ENCODE data around the gene CD19.
"Not testable (repeated sequence)": the region's sequence is repeated elsewhere in the genome, so short reads cannot be mapped to it uniquely, and the experiment has no call there.

The CD19 gene

DNA sequence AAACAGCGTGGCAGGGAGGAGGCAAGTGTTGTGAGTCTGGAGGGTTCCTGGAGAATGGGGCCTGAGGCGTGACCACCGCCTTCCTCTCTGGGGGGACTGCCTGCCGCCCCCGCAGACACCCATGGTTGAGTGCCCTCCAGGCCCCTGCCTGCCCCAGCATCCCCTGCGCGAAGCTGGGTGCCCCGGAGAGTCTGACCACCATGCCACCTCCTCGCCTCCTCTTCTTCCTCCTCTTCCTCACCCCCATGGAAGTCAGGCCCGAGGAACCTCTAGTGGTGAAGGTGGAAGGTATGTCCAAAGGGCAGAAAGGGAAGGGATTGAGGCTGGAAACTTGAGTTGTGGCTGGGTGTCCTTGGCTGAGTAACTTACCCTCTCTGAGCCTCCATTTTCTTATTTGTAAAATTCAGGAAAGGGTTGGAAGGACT lies at the start of gene CD19:
Gene CD19, plus strand, starts transcription at position 171 of the 425 bp plus-strand sequence. Its CDS starts 30 bp downstream, at position 201.
- no peak for DNase-seq (ENCODE audit: low spot score)

DNA sequence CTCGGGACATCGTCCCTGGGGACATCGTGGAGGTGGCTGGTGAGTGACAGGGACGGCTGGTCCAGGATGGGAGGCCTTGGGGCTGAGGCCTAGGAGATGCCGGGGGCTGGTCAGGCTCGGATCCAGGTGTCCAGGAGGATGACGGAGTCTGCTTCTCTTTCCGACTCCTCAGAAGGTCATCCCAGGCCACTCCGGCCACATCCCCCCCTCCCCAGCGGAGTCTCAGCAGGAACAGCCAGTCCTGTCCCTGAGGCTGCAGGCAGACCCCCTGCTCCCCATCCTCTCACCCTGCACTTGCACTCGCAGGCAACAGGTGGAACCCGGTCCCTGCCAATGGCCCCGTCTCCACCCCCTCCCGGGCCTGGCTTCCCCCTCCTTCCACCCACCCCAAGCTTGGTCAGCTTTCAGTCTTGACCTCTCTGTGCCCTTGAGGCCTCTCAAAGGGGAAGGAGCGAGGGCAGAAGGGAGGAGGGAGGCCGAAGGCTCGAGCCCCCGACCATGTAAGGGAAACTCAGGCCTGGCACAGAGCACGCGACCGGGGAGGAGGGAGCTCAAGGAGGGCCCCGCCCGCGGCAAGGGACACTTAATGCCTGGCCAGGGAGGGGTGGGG lies 49.1 kb upstream of the CD19 start:
- no peak for DNase-seq (ENCODE audit: low spot score)

DNA sequence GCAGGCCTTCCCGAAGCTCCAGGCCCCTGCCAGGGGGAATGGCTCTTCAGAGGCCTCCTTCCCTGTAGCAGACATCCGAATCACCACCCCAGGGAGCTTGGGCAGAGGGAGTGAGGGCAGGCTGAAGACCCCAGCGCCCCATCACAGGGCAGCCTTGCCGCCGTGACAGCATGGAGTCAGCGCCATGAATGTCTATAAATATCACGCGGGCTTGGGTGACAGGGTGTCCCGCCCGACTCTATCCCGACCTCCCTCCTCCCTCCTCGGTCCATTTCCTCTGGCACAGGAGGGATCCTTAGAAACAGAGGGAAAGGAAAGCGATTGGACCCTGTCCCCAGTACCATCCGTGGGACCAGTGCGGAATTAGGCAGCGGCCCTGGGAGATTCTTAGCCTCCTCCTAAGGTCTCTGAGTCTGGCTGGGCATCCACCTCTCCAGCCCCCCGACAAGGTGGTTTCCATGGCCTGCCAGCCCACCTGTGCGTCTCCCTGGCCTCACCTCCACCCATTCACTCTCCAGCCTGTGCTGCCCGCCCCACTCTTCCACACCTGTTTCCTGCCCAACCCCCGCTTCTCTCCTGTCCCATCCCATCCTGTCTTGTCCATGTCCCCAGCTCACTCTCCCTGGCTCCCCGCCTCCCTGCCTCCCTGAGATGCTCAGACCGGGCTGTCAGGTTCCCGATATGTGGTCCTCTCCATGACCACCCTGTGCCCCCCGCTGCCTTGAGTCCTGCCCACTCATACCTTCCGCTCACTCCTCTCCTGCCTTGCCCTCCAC lies 48.4 kb upstream of the CD19 start:
- DNase-seq (ENCODE audit: low spot score) = no peak

DNA sequence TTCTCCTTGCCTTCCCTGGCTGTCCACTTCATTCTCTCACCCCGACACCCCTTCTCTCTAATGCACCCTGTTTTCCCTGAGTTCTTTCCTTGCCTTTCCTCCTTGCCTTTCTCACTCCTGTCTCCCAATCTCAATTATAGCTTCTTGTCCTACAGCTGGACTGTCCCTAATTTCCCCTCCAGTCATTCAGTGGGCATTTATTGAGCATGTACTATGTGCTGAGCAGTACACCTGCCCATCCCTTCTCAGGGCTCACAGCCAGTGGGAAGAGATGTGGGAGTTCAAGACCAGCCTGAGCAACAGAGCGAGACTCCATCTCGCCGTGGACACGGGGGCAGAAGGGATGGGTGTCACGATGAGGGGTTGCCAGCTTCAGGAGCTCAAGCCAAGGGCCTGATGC lies 47.7 kb upstream of the CD19 start:
- DNase-seq (ENCODE audit: low spot score) = no peak

DNA sequence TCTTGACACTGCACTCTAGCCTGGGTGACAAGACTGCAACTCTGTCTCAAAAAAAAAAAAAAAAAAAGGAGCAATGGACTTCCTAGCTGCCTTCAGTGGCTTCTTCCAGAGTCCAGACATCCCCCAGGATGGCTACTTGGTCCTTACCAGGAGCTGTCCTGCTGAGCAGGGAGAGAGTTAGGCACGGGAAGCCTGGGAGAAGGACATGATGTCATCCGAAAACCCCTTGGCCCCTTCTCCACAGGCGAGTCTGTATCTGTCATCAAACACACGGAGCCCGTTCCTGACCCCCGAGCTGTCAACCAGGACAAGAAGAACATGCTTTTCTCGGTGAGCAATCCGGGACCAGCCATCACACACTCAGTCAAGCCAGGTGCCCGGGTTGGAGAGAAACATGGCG lies 44.8 kb upstream of the CD19 start:
- no peak for DNase-seq (ENCODE audit: low spot score)

DNA sequence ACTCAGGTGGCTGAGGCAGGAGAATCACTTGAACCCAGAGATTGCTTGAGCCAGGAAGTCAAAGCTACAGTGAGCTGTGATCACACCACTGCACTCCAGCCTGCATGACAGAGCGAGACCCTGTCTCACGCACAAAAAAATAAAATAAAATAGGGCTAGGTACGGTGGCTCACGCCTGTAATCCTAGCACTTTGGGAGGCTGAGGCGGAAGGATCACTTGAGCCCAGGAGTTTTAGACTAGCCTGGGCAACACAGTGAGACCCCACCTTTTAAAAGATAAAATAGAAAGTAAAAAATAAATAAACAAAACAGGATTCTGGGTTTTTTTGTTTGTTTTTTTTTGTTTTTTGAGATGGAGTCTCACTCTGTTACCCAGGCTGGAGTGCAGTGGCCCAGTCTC lies 41.4 kb upstream of the CD19 start:
- DNase-seq (ENCODE audit: low spot score) = not testable (repeated sequence)

DNA sequence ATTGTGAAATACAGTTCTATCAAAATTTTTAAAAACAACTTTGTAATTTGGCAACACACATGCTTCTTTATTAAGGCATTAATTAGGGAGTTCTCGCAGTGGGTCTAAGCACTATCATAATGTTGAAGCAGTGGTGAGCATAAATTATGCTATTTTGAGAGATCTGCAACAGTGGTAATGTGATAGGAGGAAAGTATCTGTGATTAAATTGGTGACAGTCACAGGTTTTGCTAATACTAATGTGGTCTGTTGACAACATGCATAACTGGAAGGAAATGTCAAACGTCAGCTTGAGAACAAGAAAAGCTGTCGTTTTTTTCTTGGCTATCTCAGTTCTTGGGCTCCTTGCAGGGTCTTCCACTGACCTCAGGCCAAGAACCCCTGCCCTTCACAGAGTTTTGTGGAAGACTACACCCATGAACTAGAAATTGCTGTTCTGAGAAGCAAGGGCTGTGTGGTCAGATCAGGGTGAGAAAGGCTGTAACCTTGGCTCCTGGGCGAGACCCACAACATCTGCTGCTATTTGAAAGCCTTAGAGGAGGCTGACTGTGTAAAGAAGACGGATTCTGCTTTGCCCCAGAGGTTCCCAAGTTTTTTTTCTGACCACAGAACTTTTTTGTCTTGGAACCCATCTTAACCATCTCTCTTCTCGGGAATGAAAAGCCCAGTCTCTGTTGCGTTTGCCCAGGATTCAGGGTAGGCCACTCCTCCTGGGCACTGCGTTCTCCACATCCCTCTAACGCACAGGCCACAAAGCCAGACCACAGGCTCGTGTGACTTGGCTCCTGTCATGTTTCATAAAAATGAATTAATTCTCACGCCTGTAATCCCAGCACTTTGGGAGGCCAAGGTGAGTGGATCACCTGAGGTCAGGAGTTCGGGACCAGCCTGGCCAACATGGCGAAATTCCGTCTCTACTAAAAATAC lies 39.5 kb upstream of the CD19 start:
- DNase-seq (ENCODE audit: low spot score) = no peak

DNA sequence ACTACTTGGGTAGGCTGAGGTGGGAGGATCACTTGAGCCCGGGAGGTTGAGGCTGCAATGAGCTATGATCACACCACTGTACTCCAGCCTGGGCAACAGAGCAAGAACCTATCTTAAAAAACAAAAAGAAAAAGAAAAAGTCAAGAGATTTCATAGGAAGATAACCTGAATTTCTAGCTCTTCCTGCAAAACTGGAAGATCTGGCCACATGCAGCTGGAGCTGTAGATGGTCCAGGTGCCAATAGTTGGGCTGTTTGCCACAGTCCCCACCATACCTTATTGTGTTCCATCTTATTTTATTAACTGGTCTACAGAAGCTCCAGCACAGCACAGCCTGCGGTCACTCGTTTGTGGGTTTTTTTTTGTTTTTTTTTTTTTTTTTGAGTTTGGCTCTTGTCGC lies 38.5 kb upstream of the CD19 start:
- DNase-seq (ENCODE audit: low spot score) = no peak

DNA sequence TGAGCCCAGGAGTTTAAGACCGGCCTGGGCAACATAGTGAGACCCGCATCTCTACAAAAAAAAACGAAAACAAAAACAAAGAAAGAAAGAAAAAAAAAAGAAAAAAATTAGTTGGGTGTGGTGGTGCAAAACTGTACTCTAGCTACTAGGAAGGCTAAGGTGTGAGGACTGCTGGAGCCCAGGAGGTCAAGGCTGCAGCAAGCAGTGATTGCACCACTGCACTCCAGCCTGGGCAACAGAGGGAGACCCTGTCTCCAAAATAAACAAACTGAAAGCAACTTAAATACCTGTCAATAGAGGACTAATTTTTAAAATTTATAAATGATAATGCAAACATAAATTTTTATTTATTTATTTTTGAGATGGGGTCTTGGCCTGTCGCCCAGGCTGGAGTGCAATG lies 36.2 kb upstream of the CD19 start:
- no peak for DNase-seq (ENCODE audit: low spot score)

DNA sequence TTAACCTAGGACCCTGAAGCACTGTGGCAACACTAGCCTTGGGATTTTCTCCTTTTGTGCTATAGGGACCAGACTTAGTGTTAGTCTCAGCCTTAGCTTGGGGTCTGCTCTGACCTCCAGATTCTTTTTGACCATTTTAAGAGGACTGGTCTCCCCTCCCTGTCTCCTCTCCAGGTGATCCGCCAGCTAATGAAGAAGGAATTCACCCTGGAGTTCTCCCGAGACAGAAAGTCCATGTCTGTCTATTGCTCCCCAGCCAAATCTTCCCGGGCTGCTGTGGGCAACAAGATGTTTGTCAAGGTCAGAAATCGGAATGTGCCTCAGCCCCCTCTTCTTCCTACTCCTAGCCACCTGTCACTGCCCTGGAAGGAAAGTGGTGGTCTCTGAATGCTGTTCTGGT lies 33.9 kb upstream of the CD19 start:
- DNase-seq (ENCODE audit: low spot score) = no peak

DNA sequence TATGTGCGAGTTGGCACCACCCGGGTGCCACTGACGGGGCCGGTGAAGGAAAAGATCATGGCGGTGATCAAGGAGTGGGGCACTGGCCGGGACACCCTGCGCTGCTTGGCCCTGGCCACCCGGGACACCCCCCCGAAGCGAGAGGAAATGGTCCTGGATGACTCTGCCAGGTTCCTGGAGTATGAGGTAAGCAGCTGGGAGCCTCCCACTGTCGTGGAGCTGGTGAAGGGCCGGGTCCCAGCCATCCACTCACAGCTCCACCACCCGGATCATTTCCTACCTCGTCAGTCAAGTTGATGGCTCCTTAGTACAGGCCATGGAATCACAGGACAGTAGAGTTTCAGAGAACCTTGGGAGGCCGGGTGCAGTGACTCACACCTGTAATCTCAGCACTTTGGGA lies 33.5 kb upstream of the CD19 start:
- DNase-seq (ENCODE audit: low spot score) = no peak

DNA sequence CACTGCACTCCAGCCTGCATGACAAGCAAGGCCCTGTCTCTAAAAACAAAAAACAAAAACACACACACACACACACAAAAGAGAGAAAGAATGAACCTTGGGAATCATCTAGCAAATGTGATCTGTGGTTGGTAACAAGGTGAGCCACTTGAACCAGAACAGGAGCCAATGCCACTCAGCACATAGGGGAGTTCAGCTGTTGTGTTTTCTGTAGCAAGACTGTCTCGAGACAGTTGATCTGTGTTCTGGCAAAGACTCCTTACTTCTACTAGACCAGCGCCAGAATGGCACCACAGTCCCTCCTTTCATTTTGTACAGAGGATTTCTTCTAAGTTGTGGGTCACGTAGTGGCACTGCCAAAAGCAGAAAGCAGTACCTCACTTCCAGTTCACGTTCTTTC lies 32.8 kb upstream of the CD19 start:
- no peak for DNase-seq (ENCODE audit: low spot score)

DNA sequence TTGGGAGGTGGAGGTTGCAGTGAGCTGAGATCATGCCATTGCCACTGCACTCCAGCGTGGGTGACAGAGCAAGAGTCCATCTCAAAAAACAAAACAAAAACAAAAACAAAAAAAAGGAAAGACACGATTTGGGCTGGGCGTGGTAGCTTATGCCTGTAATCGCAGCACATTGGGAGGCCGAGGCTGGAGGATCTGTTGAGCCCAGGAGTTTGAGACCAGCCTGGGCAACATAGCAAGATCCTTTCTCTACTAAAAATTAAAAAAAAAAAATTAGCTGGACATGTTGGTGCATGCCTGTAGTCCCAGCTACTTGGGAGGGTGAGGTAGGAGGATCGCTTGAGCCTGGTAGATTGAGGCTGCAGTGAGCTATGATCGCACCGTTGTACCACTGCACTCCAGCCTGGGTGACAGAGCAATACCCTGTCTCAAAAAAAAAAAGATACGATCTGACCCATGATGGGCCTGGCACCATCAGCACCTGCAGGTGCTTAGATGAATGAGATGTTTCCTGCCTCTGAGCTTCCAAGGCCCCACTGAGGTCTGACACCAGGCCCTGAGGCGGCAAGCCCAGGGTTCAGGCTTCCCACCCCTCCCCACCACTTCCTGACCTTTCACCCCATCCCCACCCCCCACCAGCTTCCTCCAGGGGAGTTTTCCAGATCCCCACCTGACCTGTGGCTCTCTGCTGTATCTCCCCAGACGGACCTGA lies 31.7 kb upstream of the CD19 start:
- DNase-seq (ENCODE audit: low spot score) = no peak

DNA sequence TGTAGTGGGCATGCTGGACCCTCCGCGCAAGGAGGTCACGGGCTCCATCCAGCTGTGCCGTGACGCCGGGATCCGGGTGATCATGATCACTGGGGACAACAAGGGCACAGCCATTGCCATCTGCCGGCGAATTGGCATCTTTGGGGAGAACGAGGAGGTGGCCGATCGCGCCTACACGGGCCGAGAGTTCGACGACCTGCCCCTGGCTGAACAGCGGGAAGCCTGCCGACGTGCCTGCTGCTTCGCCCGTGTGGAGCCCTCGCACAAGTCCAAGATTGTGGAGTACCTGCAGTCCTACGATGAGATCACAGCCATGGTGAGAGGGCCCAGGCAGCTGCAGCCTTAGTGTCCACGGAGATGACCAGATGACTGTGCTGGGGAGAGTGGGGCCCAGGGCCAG lies 31.2 kb upstream of the CD19 start:
- DNase-seq (ENCODE audit: low spot score) = no peak

DNA sequence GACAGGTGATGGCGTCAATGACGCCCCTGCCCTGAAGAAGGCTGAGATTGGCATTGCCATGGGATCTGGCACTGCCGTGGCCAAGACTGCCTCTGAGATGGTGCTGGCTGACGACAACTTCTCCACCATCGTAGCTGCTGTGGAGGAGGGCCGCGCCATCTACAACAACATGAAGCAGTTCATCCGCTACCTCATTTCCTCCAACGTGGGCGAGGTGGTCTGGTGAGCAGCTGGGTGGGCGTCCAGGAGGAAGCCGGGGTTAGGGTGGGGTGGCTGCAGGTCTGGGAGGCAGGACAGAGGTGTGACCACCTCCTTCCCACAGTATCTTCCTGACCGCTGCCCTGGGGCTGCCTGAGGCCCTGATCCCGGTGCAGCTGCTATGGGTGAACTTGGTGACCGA lies 29.9 kb upstream of the CD19 start:
- DNase-seq (ENCODE audit: low spot score) = no peak

DNA sequence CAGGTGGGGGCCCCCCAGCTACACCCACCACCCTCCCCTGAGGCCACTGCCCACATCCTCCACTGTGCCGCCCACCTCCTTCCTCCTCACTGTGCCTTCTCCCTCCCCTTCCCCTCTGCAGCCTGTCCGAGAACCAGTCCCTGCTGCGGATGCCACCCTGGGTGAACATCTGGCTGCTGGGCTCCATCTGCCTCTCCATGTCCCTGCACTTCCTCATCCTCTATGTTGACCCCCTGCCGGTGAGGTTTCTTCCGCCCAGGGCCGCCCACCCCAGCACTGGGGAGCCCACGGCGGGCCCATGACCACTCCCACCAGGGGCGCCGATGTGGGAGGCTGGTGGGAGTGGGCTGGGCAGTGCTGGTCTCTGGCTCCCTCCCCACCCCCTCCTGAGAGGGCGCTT lies 28.9 kb upstream of the CD19 start:
- DNase-seq (ENCODE audit: low spot score) = no peak

DNA sequence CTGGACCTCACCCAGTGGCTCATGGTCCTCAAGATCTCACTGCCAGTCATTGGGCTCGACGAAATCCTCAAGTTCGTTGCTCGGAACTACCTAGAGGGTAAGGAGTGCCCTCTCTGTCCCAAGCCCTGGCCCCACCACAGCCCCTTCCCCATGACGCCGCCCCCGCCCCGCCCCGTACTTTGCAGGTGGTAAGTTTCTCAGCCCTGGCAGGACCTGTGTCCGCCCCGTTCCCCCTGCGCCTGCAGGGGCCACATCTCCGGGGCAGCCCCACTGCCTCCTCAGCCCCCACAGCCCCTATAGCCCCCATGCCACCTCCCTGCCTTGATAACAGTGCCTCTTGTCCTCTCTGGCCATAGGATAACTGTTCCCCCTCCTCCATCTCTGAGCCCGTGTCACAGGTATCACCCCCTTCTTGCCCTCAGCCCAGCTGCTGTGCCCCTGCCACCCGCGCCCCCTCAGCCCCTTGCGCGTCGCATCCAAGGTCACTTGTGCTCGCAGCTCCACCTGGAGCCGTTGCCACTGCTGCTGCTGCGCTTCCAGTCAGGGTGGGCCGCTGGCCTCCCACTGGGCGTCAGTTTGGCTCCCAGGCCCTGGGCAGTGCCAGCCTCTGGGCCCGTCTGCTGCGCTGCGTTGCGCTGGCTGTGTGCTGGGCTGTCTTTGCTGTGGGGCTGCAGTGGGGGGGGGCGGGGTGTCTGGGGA lies 28.3 kb upstream of the CD19 start:
- DNase-seq (ENCODE audit: low spot score) = no peak

DNA sequence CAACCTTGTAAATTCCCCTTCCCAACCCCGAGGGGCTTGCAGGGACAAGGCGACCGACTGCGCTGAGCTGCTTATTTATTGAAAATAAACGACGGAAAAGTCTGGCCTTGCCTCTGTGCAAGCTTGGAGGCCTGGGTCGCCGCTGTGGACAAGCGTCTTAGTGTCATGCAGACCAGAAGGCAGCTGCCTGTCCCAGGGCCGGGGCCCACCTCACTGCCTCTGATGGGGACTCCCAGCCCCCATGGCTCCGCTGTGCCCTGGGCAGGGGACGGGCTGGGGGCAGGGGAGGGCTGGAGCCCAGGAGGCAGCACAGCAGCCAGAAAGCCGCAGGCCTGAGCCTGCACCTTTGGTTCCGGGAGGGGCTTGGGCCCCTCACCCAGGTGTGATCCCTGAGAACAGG lies 27.4 kb upstream of the CD19 start:
- no peak for DNase-seq (ENCODE audit: low spot score)

DNA sequence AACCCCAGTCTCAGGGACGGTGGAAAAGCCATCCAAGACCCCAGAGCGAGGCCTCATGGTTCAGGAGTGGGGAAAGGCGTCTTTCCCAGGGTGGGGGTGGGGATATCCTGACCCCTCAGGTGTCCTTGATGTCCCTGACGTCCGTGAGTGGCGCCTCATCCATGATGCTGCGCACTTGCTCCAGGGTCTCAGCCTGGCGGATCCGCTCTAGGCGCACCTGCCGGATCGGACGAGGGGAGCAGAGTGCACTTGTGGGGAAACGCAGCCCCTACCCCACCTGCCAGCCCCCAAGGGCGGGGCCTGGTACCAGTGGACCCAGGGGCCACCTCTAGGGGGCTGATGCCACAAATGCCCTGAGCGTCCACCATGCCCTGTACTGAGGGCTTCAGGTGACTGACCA lies 26.9 kb upstream of the CD19 start:
- DNase-seq (ENCODE audit: low spot score) = no peak

DNA sequence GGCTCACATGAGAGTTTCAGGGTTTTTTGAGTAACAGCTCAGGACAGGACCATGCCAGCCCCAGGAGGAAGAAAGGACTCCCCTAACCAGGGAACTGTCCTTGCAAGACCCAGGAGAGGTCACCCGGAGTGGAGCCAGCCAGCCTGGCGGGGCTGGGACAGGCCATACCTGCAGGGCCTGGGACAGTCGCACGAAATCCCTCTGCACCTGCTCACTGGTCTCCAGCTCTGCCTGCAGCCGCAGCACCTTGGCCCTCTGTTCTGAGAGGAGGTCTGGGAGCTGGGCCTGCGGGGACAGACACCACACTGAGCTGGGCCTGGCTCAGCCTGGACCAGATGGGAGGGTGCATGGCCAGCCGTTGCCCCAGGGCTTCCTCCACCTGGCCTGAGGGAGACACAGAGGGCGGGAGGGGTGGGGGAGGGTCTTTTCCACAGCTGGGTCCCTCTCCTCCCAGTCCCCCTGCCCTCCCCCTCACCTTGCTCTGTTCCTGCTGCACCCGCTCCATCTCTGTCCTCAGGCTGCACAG lies 26.5 kb upstream of the CD19 start:
- no peak for DNase-seq (ENCODE audit: low spot score)

DNA sequence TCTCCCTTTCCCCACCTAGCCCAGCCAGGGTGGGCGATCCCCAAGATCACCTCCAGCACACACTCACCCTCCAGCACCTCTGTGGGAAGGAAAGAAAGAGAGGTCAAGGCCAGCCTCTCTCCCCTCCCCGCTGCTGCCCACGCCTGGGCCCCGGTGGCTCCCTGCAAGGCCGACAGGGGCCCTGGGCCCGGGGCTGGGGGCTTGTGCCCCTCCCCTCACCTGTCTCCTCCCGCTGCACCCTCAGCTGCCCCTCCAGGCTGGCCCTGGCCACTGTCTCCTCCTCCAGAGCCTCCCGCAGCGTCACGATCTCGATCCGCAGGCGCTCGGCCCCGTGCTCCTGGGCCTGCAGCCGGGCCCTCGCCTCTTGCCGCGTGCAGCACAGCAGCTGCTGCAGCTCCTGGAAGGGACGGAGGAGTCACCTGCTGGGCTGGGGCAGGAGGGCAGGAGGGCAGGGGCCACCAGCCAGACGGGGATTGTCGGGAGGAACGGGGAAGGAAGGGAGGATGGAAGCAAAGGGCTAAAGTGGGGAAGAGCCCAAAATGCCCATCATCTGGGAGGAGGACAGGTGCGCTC lies 25.9 kb upstream of the CD19 start:
- no peak for DNase-seq (ENCODE audit: low spot score)
